Esophagus (tissue), 2 donors: ENCODE results near the gene YPEL3. TPM values are rescaled to one million over a fixed set of nuclear protein-coding genes. Genes with fewer than 3 reads are reported as not detected.
"Not testable (repeated sequence)": the region's sequence is repeated elsewhere in the genome, so short reads cannot be mapped to it uniquely, and the experiment has no call there.

Experiments
- H3K27ac ChIP-seq, 2 donors: one replicate each; pipeline ENCODE4 v1.5.1; 2013; ENCODE audit warnings: low read depth in 2 of 2, mild to moderate bottlenecking in 2 of 2, inconsistent platforms in 1 of 2, low read length in 1 of 2, moderate library complexity in 1 of 2
- H3K27me3 ChIP-seq, 2 donors: one replicate each; pipeline ENCODE4 v1.6.1; 2013; ENCODE audit warnings: low read length in 2 of 2, control low read depth in 1 of 2, mild to moderate bottlenecking in 1 of 2; ENCODE audit not compliant: insufficient read depth in 2 of 2, control insufficient read depth in 1 of 2
- H3K36me3 ChIP-seq, 2 donors: one replicate each; pipeline ENCODE4 v1.6.1; 2013; ENCODE audit warnings: low read length in 1 of 2; ENCODE audit not compliant: control insufficient read depth in 2 of 2, insufficient read depth in 2 of 2
- H3K4me1 ChIP-seq, 2 donors: one replicate each; pipeline ENCODE4 v1.6.1; 2013; ENCODE audit warnings: low read length in 1 of 2; ENCODE audit not compliant: control insufficient read depth in 2 of 2, insufficient read depth in 2 of 2
- H3K4me3 ChIP-seq, 2 donors: one replicate each; pipeline ENCODE4 v1.5.1; 2013; ENCODE audit warnings: low read length in 2 of 2, mild to moderate bottlenecking in 2 of 2, low read depth in 1 of 2, moderate library complexity in 1 of 2
- H3K9me3 ChIP-seq, 2 donors: one replicate each; pipeline ENCODE4 v1.6.1; 2013; ENCODE audit warnings: mild to moderate bottlenecking in 2 of 2, low read depth in 1 of 2, low read length in 1 of 2, moderate library complexity in 1 of 2; ENCODE audit not compliant: control insufficient read depth in 2 of 2, insufficient read depth in 1 of 2
- WGBS, 2 donors: extraction: QIAGEN DNeasy Blood & Tissue Kit; methylation state at CpG; one replicate each; pipeline ENCODE4 v1.1.7; 2013; 5-methylcytosine and 5-hydroxymethylcytosine counted together
- polyA plus RNA-seq, 2 donors: library from polyadenylated mRNA; stranded (reverse); fragments of 200-250 nt; gene quantifications; one replicate each; pipeline ENCODE4 v1.2.3, GENCODE V29; 2013
- donor health status: healthy with polysubstance abuse.
- donor health status: Bipolar disorder and iron deficiency.

The YPEL3 gene
- polyA plus RNA-seq, 2 donors, result 73.6 to 183 TPM

GRCh38 chr16:30119428-30119827 is 23.4 kb upstream of the YPEL3 start:
- WGBS, 2 donors, result 83 to 89% methylated on average over 2 of the region's 2 CpGs
- Histone ChIP-seq H3K9me3 (no peaks in the 10 kb centered on the region), H3K27ac (peak overlapping the region; percentile 11 to 95), H3K27me3 (no peaks in the 10 kb centered on the region), H3K4me1 (peaks cover 3 to 19% of the 10 kb centered on the region in 2 donors), H3K36me3 (peaks cover 12 to 22% of the 10 kb centered on the region in 2 donors), H3K4me3 (no peak overlapping the region)

- Histone ChIP-seq H3K36me3 (peaks cover 12 to 28% of the 10 kb centered on the region in 2 donors), H3K27me3 (no peaks in the 10 kb centered on the region), H3K9me3 (no peaks in the 10 kb centered on the region), H3K4me3 (no peak overlapping the region), H3K27ac (no peak overlapping the region), H3K4me1 (peaks cover 3 to 33% of the 10 kb centered on the region in 2 donors)
- WGBS, 2 donors, result 93 to 97% methylated on average over 10 of the region's 10 CpGs
These were observed 21.8 kb upstream of the YPEL3 start for GRCh38 chr16:30117768-30118167.

- H3K4me1 ChIP-seq, result peaks cover 3 to 27% of the 10 kb centered on the region in 2 donors
- 92 to 93% methylated on average over 16 of the region's 16 CpGs for WGBS, 2 donors
- peak overlapping the region in 1 of 2 donors; percentile 71 for H3K27ac ChIP-seq
- H3K4me3 ChIP-seq, result no peak overlapping the region
- H3K27me3 ChIP-seq, result no peaks in the 10 kb centered on the region
- peaks cover 14 to 28% of the 10 kb centered on the region in 2 donors for H3K36me3 ChIP-seq
- no peaks in the 10 kb centered on the region for H3K9me3 ChIP-seq
These were observed 20.5 kb upstream of the YPEL3 start for GRCh38 chr16:30116291-30117207.

- H3K27ac ChIP-seq, result peak overlapping the region; percentile 84 to 92
- 56 to 70% methylated on average over 7 of the region's 7 CpGs for WGBS, 2 donors
- H3K4me1 ChIP-seq, result peaks cover 3 to 24% of the 10 kb centered on the region in 2 donors
These were observed 19.2 kb upstream of the YPEL3 start for GRCh38 chr16:30115238-30115637.

GRCh38 chr16:30114833-30115232 is 18.8 kb upstream of the YPEL3 start:
- H3K4me3 ChIP-seq, H3K9me3 ChIP-seq, H3K27me3 ChIP-seq: not testable (repeated sequence)
- Histone ChIP-seq H3K4me1 (peaks cover 3 to 24% of the 10 kb centered on the region in 2 donors), H3K36me3 (peaks cover 15 to 30% of the 10 kb centered on the region in 2 donors), H3K27ac (peak overlapping the region; percentile 84 to 92)
- 65 to 75% methylated on average over 7 of the region's 7 CpGs for WGBS, 2 donors

More at GRCh38 chr16:30115238-30115637, 19.2 kb upstream of the YPEL3 start:
- Histone ChIP-seq H3K4me3 (no peak overlapping the region), H3K27me3 (no peaks in the 10 kb centered on the region), H3K9me3 (no peaks in the 10 kb centered on the region), H3K36me3 (peaks cover 14 to 30% of the 10 kb centered on the region in 2 donors)

GRCh38 chr16:30114411-30114810 is 18.4 kb upstream of the YPEL3 start:
- peaks cover 17 to 30% of the 10 kb centered on the region in 2 donors for H3K36me3 ChIP-seq
- peaks cover 3 to 24% of the 10 kb centered on the region in 2 donors for H3K4me1 ChIP-seq
- H3K27ac ChIP-seq, result peak overlapping the region; percentile 84 to 92
- no peaks in the 10 kb centered on the region for H3K9me3 ChIP-seq
- no peak overlapping the region for H3K4me3 ChIP-seq
- 74 to 82% methylated on average over 11 of the region's 11 CpGs for WGBS, 2 donors
- H3K27me3 ChIP-seq, result no peaks in the 10 kb centered on the region

- Histone ChIP-seq H3K4me3 (peak overlapping the region in 1 of 2 donors; percentile 43), H3K36me3 (peaks cover 17 to 30% of the 10 kb centered on the region in 2 donors), H3K27me3 (no peaks in the 10 kb centered on the region), H3K4me1 (peaks cover 3 to 24% of the 10 kb centered on the region in 2 donors), H3K9me3 (no peaks in the 10 kb centered on the region), H3K27ac (peak overlapping the region; percentile 84 to 92)
- WGBS, 2 donors, result 83 to 85% methylated on average over 20 of the region's 20 CpGs
These were observed 17.8 kb upstream of the YPEL3 start for GRCh38 chr16:30113711-30114333.

GRCh38 chr16:30113031-30113710 is 17.2 kb upstream of the YPEL3 start, which contains the start of gene GDPD3:
TSS of gene GDPD3 (minus strand) at chr16:30113537. CDS start at chr16:30113478, 59 bp downstream.
- peaks cover 0 to 23% of the 10 kb centered on the region in 2 donors for H3K4me1 ChIP-seq
- H3K9me3 ChIP-seq, result no peaks in the 10 kb centered on the region
- peak within 1 kb of the TSS; percentile 22 to 43 for H3K4me3 ChIP-seq
- 62 to 72% methylated on average over 20 of the region's 20 CpGs for WGBS, 2 donors
- peaks cover 16 to 27% of the 10 kb centered on the region in 2 donors for H3K36me3 ChIP-seq
- no peaks in the 10 kb centered on the region for H3K27me3 ChIP-seq
- peak within 1 kb of the TSS; percentile 84 to 92 for H3K27ac ChIP-seq
